ENCODE data around the gene EPHA10. TPM values are rescaled to one million over a fixed set of nuclear protein-coding genes. Genes with fewer than 3 reads are reported as not detected.

The EPHA10 gene
- total RNA-seq, 2 donors from 2014 or later = 0.42 TPM; not detected in 1

DNA sequence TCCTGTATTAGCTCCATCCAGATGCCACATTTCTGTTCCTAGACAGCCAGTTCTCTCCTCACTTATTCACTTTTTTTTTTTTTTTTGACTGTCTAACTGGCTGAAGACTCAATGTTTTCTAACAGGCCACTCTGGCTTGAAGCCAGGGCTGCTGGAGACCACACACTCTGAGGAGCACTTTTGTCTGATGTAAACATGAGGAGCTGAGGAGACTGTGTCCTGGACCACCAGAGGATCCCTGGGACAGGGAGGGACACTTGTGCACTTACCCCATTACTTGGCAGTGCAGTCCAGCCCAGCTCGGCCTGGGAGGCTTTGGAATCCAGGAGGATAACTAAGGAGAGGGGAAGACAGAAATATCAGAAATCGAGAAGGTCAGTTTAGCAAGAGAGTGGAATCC lies 2.4 kb downstream of the EPHA10 start:
- Histone ChIP-seq H3K9ac (ENCODE audit: extremely low read depth, low read length, poor library complexity, severe bottlenecking) (no peak overlapping the region), H3K4me1 (ENCODE audit: control insufficient read depth, insufficient read depth, low read length) (no peaks in the 10 kb centered on the region), H3K27me3 (ENCODE audit: control insufficient read depth, insufficient read depth, low read length, poor library complexity, severe bottlenecking) (peaks cover 100% of the 10 kb centered on the region), H3K9me3 (ENCODE audit: control insufficient read depth, low read length) (no peaks in the 10 kb centered on the region), H3K36me3 (ENCODE audit: control insufficient read depth, insufficient read depth, low read length) (no peaks in the 10 kb centered on the region), H3K27ac (ENCODE audit: low read depth, low read length) (no peak overlapping the region), H3K4me3 (ENCODE audit: low read length) (no peak overlapping the region)
- WGBS, 2 experiments (ENCODE audit: insufficient coverage in 1 of 2, insufficient read length in 1 of 2) = 71 to 76% methylated on average over 1 to 2 of the region's 2 CpGs
- H3K27ac Mint-ChIP-seq = no peak overlapping the region
- peaks cover 61% of the 10 kb centered on the region for H3K27me3 Mint-ChIP-seq (ENCODE audit: insufficient read depth)
- H3K9me3 Mint-ChIP-seq = no peaks in the 10 kb centered on the region
- H3K4me1 Mint-ChIP-seq = no peaks in the 10 kb centered on the region
- DNase-seq = no peak
- no peak overlapping the region for H3K4me3 Mint-ChIP-seq
- TF ChIP-seq, protein P1, sequence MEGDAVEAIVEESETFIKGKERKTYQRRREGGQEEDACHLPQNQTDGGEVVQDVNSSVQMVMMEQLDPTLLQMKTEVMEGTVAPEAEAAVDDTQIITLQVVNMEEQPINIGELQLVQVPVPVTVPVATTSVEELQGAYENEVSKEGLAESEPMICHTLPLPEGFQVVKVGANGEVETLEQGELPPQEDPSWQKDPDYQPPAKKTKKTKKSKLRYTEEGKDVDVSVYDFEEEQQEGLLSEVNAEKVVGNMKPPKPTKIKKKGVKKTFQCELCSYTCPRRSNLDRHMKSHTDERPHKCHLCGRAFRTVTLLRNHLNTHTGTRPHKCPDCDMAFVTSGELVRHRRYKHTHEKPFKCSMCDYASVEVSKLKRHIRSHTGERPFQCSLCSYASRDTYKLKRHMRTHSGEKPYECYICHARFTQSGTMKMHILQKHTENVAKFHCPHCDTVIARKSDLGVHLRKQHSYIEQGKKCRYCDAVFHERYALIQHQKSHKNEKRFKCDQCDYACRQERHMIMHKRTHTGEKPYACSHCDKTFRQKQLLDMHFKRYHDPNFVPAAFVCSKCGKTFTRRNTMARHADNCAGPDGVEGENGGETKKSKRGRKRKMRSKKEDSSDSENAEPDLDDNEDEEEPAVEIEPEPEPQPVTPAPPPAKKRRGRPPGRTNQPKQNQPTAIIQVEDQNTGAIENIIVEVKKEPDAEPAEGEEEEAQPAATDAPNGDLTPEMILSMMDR (conservative IDR thresholded peaks at IDR 0.05) = no peak
- H3K36me3 Mint-ChIP-seq (ENCODE audit: low read depth) = no peaks in the 10 kb centered on the region

DNA sequence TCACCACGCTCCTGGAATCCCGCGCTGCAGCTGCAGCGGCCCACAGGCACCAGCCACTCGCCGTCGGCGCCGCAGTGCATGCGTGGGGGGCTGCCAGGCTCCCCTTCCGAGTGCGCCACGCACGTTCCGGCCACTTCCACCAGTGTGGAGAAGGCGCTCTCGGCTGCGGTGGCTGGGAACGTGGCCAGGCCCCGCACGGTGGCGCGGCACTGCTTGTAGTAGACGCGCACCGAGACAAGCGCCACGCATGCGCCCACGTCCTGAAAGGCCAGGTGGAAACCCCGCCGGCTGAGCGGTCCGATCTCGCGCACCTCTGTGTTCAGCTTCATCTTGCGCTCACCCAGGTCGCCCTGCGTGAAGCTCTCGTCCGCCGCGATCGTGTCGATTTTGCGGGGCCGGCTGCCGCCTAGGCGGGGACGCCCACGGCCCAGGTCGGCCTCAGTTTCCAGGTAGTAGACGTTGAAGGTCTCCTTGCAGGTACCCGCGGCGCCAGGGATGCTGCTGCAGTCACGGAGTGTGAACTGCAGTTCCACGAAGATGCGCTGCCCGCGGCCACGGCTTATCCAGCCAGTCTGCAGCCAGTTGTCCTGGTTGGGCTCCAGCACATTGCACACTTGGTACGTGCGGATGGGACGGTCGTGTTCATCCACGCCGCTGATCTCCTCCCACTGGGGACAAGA lies 3.4 kb downstream of the EPHA10 start:
- DNase-seq = no peak
- Mint-ChIP-seq H3K9me3 (no peaks in the 10 kb centered on the region), H3K4me3 (no peak overlapping the region), H3K27ac (no peak overlapping the region), H3K36me3 (ENCODE audit: low read depth) (no peaks in the 10 kb centered on the region), H3K27me3 (ENCODE audit: insufficient read depth) (peaks cover 51% of the 10 kb centered on the region), H3K4me1 (no peaks in the 10 kb centered on the region)
- no peaks in the 10 kb centered on the region for H3K4me1 ChIP-seq (ENCODE audit: control insufficient read depth, insufficient read depth, low read length)
- no peaks in the 10 kb centered on the region for H3K36me3 ChIP-seq (ENCODE audit: control insufficient read depth, insufficient read depth, low read length)
- 81 to 85% methylated on average over 63 to 68 of the region's 68 CpGs for WGBS, 2 experiments (ENCODE audit: insufficient coverage in 1 of 2, insufficient read length in 1 of 2)
- no peak overlapping the region for H3K4me3 ChIP-seq (ENCODE audit: low read length)
- H3K9me3 ChIP-seq (ENCODE audit: control insufficient read depth, low read length) = no peaks in the 10 kb centered on the region
- H3K27ac ChIP-seq (ENCODE audit: low read depth, low read length) = no peak overlapping the region
- H3K9ac ChIP-seq (ENCODE audit: extremely low read depth, low read length, poor library complexity, severe bottlenecking) = no peak overlapping the region
- TF ChIP-seq, protein P1 (conservative IDR thresholded peaks at IDR 0.05) = no peak
- H3K27me3 ChIP-seq (ENCODE audit: control insufficient read depth, insufficient read depth, low read length, poor library complexity, severe bottlenecking) = peaks cover 100% of the 10 kb centered on the region

DNA sequence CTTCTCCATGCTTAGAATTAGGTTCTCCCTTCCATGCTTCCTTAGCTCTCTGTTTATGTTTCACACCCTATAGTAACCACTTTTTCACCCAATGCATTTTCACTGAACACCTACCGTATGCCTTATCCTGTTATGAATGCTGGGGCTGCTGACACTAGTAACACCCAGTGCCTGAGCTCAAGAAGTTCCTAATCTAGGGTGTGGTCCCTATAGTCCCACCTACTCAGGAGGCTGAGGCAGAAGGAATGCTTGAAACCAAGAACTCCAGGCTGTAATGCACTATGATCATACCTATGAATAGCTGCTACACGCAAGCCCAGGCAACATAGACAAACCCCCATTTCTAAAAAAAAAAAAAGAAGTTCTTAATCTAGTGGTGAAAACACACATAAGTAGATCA lies 5.5 kb downstream of the EPHA10 start:
- 71% methylated on average over 1 of the region's 2 CpGs; no CpG with 5 or more reads in 1 of the 2 experiments for WGBS, 2 experiments (ENCODE audit: insufficient coverage in 1 of 2, insufficient read length in 1 of 2)
- Histone ChIP-seq H3K4me3 (ENCODE audit: low read length) (no peak overlapping the region), H3K9me3 (ENCODE audit: control insufficient read depth, low read length) (no peaks in the 10 kb centered on the region), H3K27me3 (ENCODE audit: control insufficient read depth, insufficient read depth, low read length, poor library complexity, severe bottlenecking) (peaks cover 100% of the 10 kb centered on the region), H3K27ac (ENCODE audit: low read depth, low read length) (no peak overlapping the region), H3K36me3 (ENCODE audit: control insufficient read depth, insufficient read depth, low read length) (no peaks in the 10 kb centered on the region), H3K9ac (ENCODE audit: extremely low read depth, low read length, poor library complexity, severe bottlenecking) (no peak overlapping the region), H3K4me1 (ENCODE audit: control insufficient read depth, insufficient read depth, low read length) (no peaks in the 10 kb centered on the region)
- H3K27me3 Mint-ChIP-seq (ENCODE audit: insufficient read depth) = peaks cover 30% of the 10 kb centered on the region
- DNase-seq = no peak
- no peaks in the 10 kb centered on the region for H3K9me3 Mint-ChIP-seq
- no peaks in the 10 kb centered on the region for H3K36me3 Mint-ChIP-seq (ENCODE audit: low read depth)
- no peak overlapping the region for H3K4me3 Mint-ChIP-seq
- TF ChIP-seq, protein P1 (conservative IDR thresholded peaks at IDR 0.05) = no peak
- H3K4me1 Mint-ChIP-seq = no peaks in the 10 kb centered on the region
- no peak overlapping the region for H3K27ac Mint-ChIP-seq
